ENCODE measurements around the gene ARHGEF17. TPM values are rescaled to one million over a fixed set of nuclear protein-coding genes. Genes with fewer than 3 reads are reported as not detected.

ARHGEF17 gene
- total and polyA plus RNA-seq, 3 donors from 2014 or later = 29.4 to 58.5 (median 50.1) TPM

- Histone ChIP-seq H3K4me3 (no peak overlapping the region), H3K27ac (no peak overlapping the region), H3K36me3 (ENCODE audit: low read depth, missing control alignments) (no peaks in the 10 kb centered on the region), H3K9me3 (no peaks in the 10 kb centered on the region), H3K4me1 (no peaks in the 10 kb centered on the region), H3K27me3 (no peaks in the 10 kb centered on the region)
- DNase-seq = no peak
- intact Hi-C loops (cut with DNase I; ENCODE audit: low total_unique reads) = no loop called here
- TF ChIP-seq POLR2A (IDR thresholded peaks at IDR 0.05) = no peak
- no peak for TF ChIP-seq CTCF (IDR thresholded peaks at IDR 0.05)
- WGBS, 2 donors = 84 to 85% methylated on average over 3 of the region's 3 CpGs
These were observed 30.6 kb upstream of the ARHGEF17 start for GRCh38 chr11:73277467-73277866.

- no peak overlapping the region for H3K27ac ChIP-seq
- no peaks in the 10 kb centered on the region for H3K27me3 ChIP-seq
- H3K9me3 ChIP-seq = no peaks in the 10 kb centered on the region
- no peaks in the 10 kb centered on the region for H3K4me1 ChIP-seq
- H3K36me3 ChIP-seq (ENCODE audit: low read depth, missing control alignments) = no peaks in the 10 kb centered on the region
- intact Hi-C loops (cut with DNase I; ENCODE audit: low total_unique reads) = loop anchor here (10.0 kb wide), 1 partner anchor 96 kb away; no protein-coding TSS in a partner anchor
- TF ChIP-seq POLR2A (IDR thresholded peaks at IDR 0.05) = no peak
- no peak for TF ChIP-seq CTCF (IDR thresholded peaks at IDR 0.05)
- no peak overlapping the region for H3K4me3 ChIP-seq
- no peak for DNase-seq
- 86 to 90% methylated on average over 5 of the region's 5 CpGs for WGBS, 2 donors
These were observed 27.4 kb upstream of the ARHGEF17 start for GRCh38 chr11:73280626-73281025.

GRCh38 chr11:73281201-73281741, 26.8 kb upstream of the ARHGEF17 start:
- WGBS, 2 donors = 79 to 95% methylated on average over 3 of the region's 3 CpGs
- no peak for DNase-seq
- Histone ChIP-seq H3K4me1 (no peaks in the 10 kb centered on the region), H3K9me3 (no peaks in the 10 kb centered on the region), H3K36me3 (ENCODE audit: low read depth, missing control alignments) (no peaks in the 10 kb centered on the region), H3K4me3 (no peak overlapping the region), H3K27ac (no peak overlapping the region), H3K27me3 (no peaks in the 10 kb centered on the region)
- TF ChIP-seq POLR2A (IDR thresholded peaks at IDR 0.05) (no peak), CTCF (IDR thresholded peaks at IDR 0.05) (no peak)
- intact Hi-C loops (cut with DNase I; ENCODE audit: low total_unique reads) = loop anchor here (10.0 kb wide), 1 partner anchor 96 kb away; no protein-coding TSS in a partner anchor

GRCh38 chr11:73281796-73282660, 26.0 kb upstream of the ARHGEF17 start:
- H3K9me3 ChIP-seq = no peaks in the 10 kb centered on the region
- H3K4me3 ChIP-seq = no peak overlapping the region
- H3K27me3 ChIP-seq = no peaks in the 10 kb centered on the region
- intact Hi-C loops (cut with DNase I; ENCODE audit: low total_unique reads) = loop anchor here (10.0 kb wide), 1 partner anchor 97 kb away; no protein-coding TSS in a partner anchor
- no peaks in the 10 kb centered on the region for H3K4me1 ChIP-seq
- no peak overlapping the region for H3K27ac ChIP-seq
- DNase-seq = no peak
- H3K36me3 ChIP-seq (ENCODE audit: low read depth, missing control alignments) = no peaks in the 10 kb centered on the region
- TF ChIP-seq CTCF (IDR thresholded peaks at IDR 0.05) = no peak
- no peak for TF ChIP-seq POLR2A (IDR thresholded peaks at IDR 0.05)
- WGBS, 2 donors = 93 to 100% methylated on average over 3 of the region's 3 CpGs

Data from testis (tissue), 3 donors.